ENCODE data around the gene CAMSAP1.
"Not testable (repeated sequence)": the region's sequence is repeated elsewhere in the genome, so short reads cannot be mapped to it uniquely, and the experiment has no call there.

The CAMSAP1 gene

GRCh38 chr9:135907431-135908092 lies at the start of gene CAMSAP1:
TSS of gene CAMSAP1 (minus strand) at chr9:135907546. CDS start at chr9:135907159, 387 bp downstream.
- DNase-seq = peak in 54 of 56 donors; percentile 60 to 94 (median 88)

GRCh38 chr9:135956802-135957174 lies 49.4 kb upstream of the CAMSAP1 start:
- no peak for DNase-seq

GRCh38 chr9:135955934-135956801 lies 48.8 kb upstream of the CAMSAP1 start:
- no peak for DNase-seq

GRCh38 chr9:135952664-135953206 lies 45.4 kb upstream of the CAMSAP1 start:
- DNase-seq = no peak

GRCh38 chr9:135951889-135952663 lies 44.7 kb upstream of the CAMSAP1 start:
- no peak for DNase-seq

GRCh38 chr9:135951310-135951709 lies 44.0 kb upstream of the CAMSAP1 start:
- not testable (repeated sequence) for DNase-seq

- DNase-seq = not testable (repeated sequence)
These were observed 43.5 kb upstream of the CAMSAP1 start for GRCh38 chr9:135950841-135951240.

- DNase-seq = no peak
These were observed 42.9 kb upstream of the CAMSAP1 start for GRCh38 chr9:135950135-135950682.

- DNase-seq = no peak
These were observed 42.3 kb upstream of the CAMSAP1 start for GRCh38 chr9:135949501-135950134.

GRCh38 chr9:135948968-135949367 lies 41.6 kb upstream of the CAMSAP1 start:
- no peak for DNase-seq

GRCh38 chr9:135948446-135948845 lies 41.1 kb upstream of the CAMSAP1 start:
- no peak for DNase-seq

- no peak for DNase-seq
These were observed 40.2 kb upstream of the CAMSAP1 start for GRCh38 chr9:135947582-135947981.

GRCh38 chr9:135947105-135947504 lies 39.8 kb upstream of the CAMSAP1 start:
- not testable (repeated sequence) for DNase-seq

- DNase-seq = no peak
These were observed 39.1 kb upstream of the CAMSAP1 start for GRCh38 chr9:135946392-135946994.

GRCh38 chr9:135945969-135946368 lies 38.6 kb upstream of the CAMSAP1 start:
- DNase-seq = no peak

- DNase-seq = no peak
These were observed 37.3 kb upstream of the CAMSAP1 start for GRCh38 chr9:135944444-135945252.

GRCh38 chr9:135943604-135944003 lies 36.3 kb upstream of the CAMSAP1 start:
- DNase-seq = not testable (repeated sequence)

GRCh38 chr9:135941288-135941995 lies 34.1 kb upstream of the CAMSAP1 start:
- DNase-seq = no peak
